Measurements from ENCODE around the gene PGAP2. TPM values are rescaled to one million over a fixed set of nuclear protein-coding genes. Genes with fewer than 3 reads are reported as not detected.

The PGAP2 gene
- total RNA-seq, 2 donors from 2014 or later = 38.5 to 52.2 TPM

DNA sequence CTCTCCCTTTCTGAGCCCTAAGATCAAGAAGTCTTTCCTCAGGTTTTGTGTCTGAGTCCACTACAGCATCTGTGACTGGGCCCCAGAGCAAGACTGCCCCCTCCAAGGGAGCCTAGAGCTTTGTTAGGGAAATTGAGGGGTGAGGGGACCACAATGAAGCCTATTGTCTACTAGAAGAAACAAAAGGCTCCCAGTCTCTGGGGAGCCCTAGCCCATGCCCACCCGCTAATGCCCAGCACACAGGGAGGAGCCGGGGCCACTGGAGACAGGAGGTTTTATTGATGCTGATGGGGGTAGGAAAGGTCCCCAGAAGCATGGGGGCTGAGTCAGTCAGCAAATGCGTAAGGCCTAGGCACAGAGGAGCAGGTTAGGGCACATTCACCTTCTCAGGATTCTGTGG, 18.4 kb downstream of the PGAP2 start:
- no peaks in the 10 kb centered on the region for H3K27me3 Mint-ChIP-seq (ENCODE audit: insufficient read depth)
- no peaks in the 10 kb centered on the region for H3K9me3 Mint-ChIP-seq
- Histone ChIP-seq H3K9me3 (ENCODE audit: control insufficient read depth, low read length) (no peaks in the 10 kb centered on the region), H3K4me3 (ENCODE audit: low read length) (no peak overlapping the region), H3K36me3 (ENCODE audit: control insufficient read depth, insufficient read depth, low read length) (peaks cover 47% of the 10 kb centered on the region), H3K9ac (ENCODE audit: extremely low read depth, low read length, poor library complexity, severe bottlenecking) (no peak overlapping the region), H3K4me1 (ENCODE audit: control insufficient read depth, insufficient read depth, low read length) (no peaks in the 10 kb centered on the region), H3K27ac (ENCODE audit: low read depth, low read length) (peak overlapping the region; percentile 36), H3K27me3 (ENCODE audit: control insufficient read depth, insufficient read depth, low read length, poor library complexity, severe bottlenecking) (no peaks in the 10 kb centered on the region)
- DNase-seq = no peak
- H3K4me3 Mint-ChIP-seq = no peak overlapping the region
- TF ChIP-seq, protein P1, sequence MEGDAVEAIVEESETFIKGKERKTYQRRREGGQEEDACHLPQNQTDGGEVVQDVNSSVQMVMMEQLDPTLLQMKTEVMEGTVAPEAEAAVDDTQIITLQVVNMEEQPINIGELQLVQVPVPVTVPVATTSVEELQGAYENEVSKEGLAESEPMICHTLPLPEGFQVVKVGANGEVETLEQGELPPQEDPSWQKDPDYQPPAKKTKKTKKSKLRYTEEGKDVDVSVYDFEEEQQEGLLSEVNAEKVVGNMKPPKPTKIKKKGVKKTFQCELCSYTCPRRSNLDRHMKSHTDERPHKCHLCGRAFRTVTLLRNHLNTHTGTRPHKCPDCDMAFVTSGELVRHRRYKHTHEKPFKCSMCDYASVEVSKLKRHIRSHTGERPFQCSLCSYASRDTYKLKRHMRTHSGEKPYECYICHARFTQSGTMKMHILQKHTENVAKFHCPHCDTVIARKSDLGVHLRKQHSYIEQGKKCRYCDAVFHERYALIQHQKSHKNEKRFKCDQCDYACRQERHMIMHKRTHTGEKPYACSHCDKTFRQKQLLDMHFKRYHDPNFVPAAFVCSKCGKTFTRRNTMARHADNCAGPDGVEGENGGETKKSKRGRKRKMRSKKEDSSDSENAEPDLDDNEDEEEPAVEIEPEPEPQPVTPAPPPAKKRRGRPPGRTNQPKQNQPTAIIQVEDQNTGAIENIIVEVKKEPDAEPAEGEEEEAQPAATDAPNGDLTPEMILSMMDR (conservative IDR thresholded peaks at IDR 0.05) = no peak
- peaks cover 45% of the 10 kb centered on the region for H3K36me3 Mint-ChIP-seq (ENCODE audit: low read depth)
- peaks cover 4% of the 10 kb centered on the region for H3K4me1 Mint-ChIP-seq
- WGBS, 2 experiments (ENCODE audit: insufficient coverage in 1 of 2, insufficient read length in 1 of 2) = 89 to 92% methylated on average over 1 to 3 of the region's 3 CpGs
- H3K27ac Mint-ChIP-seq = peak overlapping the region; percentile 64

DNA sequence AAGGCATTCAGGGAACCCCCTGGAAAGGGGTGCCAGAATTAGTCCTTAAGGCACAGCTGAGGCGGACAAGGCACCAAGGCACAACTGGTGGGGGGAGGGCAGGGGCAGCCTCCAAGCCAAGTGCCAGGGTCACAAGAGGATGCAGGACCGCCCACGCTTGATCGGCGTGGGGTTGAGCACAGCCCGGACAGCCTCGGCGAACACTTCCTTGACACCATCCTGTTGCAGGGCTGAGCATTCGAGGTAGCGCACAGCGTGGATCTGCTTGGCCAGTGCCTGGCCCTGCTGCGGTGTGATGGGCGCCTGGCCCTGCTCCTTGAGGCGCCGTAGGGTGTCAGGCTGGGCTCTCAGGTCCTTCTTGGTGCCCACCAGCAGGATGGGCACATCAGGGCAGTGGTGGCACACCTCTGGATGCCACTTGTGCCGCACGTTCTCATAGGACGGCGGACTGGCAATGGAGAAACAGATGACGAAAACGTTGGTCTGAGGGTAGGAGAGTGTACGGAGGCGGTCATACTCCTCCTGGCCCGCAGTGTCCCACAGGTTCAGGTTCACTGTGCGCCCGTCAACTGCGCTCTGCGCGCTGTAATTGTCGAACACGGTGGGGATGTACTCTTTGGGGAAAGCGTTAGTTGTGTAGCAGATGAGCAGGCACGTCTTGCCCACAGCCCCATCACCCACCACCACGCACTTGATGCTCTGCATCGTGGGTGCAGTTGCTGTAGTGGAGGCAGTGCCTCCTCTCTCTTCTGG, 19.2 kb downstream of the PGAP2 start:
- peaks cover 5% of the 10 kb centered on the region for H3K4me1 Mint-ChIP-seq
- TF ChIP-seq, protein P1 (conservative IDR thresholded peaks at IDR 0.05) = no peak
- Histone ChIP-seq H3K27me3 (ENCODE audit: control insufficient read depth, insufficient read depth, low read length, poor library complexity, severe bottlenecking) (no peaks in the 10 kb centered on the region), H3K9ac (ENCODE audit: extremely low read depth, low read length, poor library complexity, severe bottlenecking) (no peak overlapping the region), H3K9me3 (ENCODE audit: control insufficient read depth, low read length) (no peaks in the 10 kb centered on the region), H3K4me1 (ENCODE audit: control insufficient read depth, insufficient read depth, low read length) (no peaks in the 10 kb centered on the region), H3K27ac (ENCODE audit: low read depth, low read length) (no peak overlapping the region), H3K4me3 (ENCODE audit: low read length) (no peak overlapping the region), H3K36me3 (ENCODE audit: control insufficient read depth, insufficient read depth, low read length) (peaks cover 55% of the 10 kb centered on the region)
- no peak overlapping the region for H3K27ac Mint-ChIP-seq
- no peaks in the 10 kb centered on the region for H3K9me3 Mint-ChIP-seq
- no peaks in the 10 kb centered on the region for H3K27me3 Mint-ChIP-seq (ENCODE audit: insufficient read depth)
- peaks cover 45% of the 10 kb centered on the region for H3K36me3 Mint-ChIP-seq (ENCODE audit: low read depth)
- 95 to 96% methylated on average over 27 to 35 of the region's 35 CpGs for WGBS, 2 experiments (ENCODE audit: insufficient coverage in 1 of 2, insufficient read length in 1 of 2)
- no peak for DNase-seq
- no peak overlapping the region for H3K4me3 Mint-ChIP-seq

DNA sequence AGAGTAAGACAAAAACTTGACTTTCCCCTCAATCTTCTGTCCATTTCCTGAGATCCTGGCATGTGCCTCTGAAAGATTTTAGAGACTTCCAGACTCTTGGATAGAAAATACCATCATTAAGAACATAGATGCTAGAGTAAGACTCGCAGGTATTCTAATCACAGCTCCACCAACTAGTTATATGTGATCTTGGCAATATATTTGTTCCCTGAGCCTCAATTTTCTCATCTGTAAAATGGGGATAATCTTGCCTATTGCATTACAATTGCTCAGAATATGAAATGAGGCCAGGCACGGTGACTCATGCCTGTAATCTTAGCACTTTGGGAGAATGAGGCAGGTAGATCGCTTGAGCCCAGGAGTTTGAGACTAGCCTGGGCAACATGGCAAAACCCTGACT, 21.7 kb downstream of the PGAP2 start:
- TF ChIP-seq, protein P1 (conservative IDR thresholded peaks at IDR 0.05) = no peak
- H3K36me3 ChIP-seq (ENCODE audit: control insufficient read depth, insufficient read depth, low read length) = peaks cover 61% of the 10 kb centered on the region
- Mint-ChIP-seq H3K4me3 (no peak overlapping the region), H3K36me3 (ENCODE audit: low read depth) (peaks cover 47% of the 10 kb centered on the region), H3K9me3 (no peaks in the 10 kb centered on the region), H3K27me3 (ENCODE audit: insufficient read depth) (no peaks in the 10 kb centered on the region), H3K27ac (no peak overlapping the region), H3K4me1 (peaks cover 14% of the 10 kb centered on the region)
- no peak for DNase-seq
- H3K4me3 ChIP-seq (ENCODE audit: low read length) = no peak overlapping the region
- WGBS, 2 experiments (ENCODE audit: insufficient coverage in 1 of 2, insufficient read length in 1 of 2) = 92 to 98% methylated on average over 3 of the region's 3 CpGs
- H3K9ac ChIP-seq (ENCODE audit: extremely low read depth, low read length, poor library complexity, severe bottlenecking) = no peak overlapping the region
- peaks cover 4% of the 10 kb centered on the region for H3K4me1 ChIP-seq (ENCODE audit: control insufficient read depth, insufficient read depth, low read length)
- H3K27ac ChIP-seq (ENCODE audit: low read depth, low read length) = no peak overlapping the region
- no peaks in the 10 kb centered on the region for H3K27me3 ChIP-seq (ENCODE audit: control insufficient read depth, insufficient read depth, low read length, poor library complexity, severe bottlenecking)
- no peaks in the 10 kb centered on the region for H3K9me3 ChIP-seq (ENCODE audit: control insufficient read depth, low read length)

All from endodermal cell (in vitro differentiated cells).